Hepatocyte (in vitro differentiated cells): ENCODE results near the gene EDNRA.

ENCODE experiments used
- EZH2 ChIP-seq: fragments of 200-600 bp; sonication (generic); IDR thresholded peaks from 2 replicates; pipeline ENCODE4 v1.6.1; 2016; ENCODE audit warnings: antibody characterized with exemption, mild to moderate bottlenecking, borderline replicate concordance
- TF ChIP-seq, protein P1 (sequence below): fragments of 200-600 bp; sonication (generic); IDR thresholded peaks from 2 replicates; pipeline ENCODE4 v1.5.1; 2016; ENCODE audit warnings: antibody characterized with exemption, mild to moderate bottlenecking; ENCODE audit not compliant: poor library complexity

DNA sequence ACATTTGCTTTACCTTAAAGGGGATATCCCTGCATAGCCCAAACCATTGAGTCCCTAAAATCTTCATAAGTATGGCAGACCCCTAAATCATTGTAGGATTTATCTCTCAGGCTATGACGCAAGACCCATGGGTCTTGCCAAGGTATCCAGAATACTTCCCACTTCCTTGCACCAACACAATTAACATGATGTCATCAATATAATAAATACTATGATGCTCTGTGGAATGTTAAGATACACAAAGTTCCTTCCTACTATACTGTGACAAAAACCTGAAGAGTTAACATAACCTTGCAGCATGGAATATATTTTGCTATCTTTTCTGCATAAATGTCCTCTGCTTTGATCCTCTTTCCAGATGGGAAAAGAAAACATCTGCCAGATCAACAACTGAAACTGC lies 86.4 kb downstream of the EDNRA start:
- TF ChIP-seq EZH2, result no peak
- TF ChIP-seq, protein P1, sequence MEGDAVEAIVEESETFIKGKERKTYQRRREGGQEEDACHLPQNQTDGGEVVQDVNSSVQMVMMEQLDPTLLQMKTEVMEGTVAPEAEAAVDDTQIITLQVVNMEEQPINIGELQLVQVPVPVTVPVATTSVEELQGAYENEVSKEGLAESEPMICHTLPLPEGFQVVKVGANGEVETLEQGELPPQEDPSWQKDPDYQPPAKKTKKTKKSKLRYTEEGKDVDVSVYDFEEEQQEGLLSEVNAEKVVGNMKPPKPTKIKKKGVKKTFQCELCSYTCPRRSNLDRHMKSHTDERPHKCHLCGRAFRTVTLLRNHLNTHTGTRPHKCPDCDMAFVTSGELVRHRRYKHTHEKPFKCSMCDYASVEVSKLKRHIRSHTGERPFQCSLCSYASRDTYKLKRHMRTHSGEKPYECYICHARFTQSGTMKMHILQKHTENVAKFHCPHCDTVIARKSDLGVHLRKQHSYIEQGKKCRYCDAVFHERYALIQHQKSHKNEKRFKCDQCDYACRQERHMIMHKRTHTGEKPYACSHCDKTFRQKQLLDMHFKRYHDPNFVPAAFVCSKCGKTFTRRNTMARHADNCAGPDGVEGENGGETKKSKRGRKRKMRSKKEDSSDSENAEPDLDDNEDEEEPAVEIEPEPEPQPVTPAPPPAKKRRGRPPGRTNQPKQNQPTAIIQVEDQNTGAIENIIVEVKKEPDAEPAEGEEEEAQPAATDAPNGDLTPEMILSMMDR, result no peak
